Epidermal melanocyte (primary cell): ENCODE measurements around the gene COMMD7.
A peak's percentile ranks its signal among the peaks of the same experiment; 100 is the strongest.
"Not testable (repeated sequence)": the region's sequence is repeated elsewhere in the genome, so short reads cannot be mapped to it uniquely, and the experiment has no call there.

ENCODE experiments used
- DNase-seq: peaks from one replicate; pipeline ENCODE4 v3.0.0; 2011; ENCODE audit warnings: low spot score; ENCODE audit not compliant: insufficient read length

COMMD7 gene

DNA sequence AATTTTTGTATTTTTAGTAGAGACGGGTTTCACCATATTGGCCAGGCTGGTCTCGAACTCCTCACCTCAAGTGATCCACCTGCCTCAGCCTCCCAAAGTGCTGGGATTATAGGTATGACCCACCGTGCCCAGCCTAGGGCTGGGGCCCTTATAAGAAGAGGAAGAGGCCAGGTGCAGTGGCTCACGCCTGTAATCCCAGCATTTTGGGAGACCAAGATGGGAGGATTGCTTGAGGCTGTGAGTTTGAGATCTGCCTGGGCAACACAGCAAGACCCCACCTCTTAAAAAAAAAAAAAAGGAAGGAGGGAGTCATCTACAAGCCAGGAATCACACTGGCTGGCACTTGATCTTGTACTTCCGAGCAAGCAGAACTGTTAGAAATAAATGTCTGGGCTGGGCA is 13.9 kb downstream of the COMMD7 start:
- not testable (repeated sequence) for DNase-seq

DNA sequence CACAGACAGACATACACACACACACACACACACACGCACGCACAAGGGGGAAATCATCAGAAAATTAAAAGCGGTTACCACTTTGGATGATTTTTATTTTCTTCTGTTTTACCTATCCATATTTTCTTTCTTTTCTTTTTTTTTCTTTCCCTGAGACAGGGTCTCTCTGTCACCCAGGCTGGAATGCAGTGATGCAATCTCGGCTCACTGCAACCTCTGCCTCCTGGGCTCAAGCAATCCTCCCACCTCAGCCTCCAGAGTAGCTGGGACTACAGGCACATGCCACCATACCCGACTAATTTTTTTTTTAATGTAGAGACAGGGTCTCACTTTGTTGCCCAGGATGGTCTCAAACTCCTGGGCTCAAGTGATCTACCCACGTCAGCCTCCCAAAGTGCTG is 14.8 kb downstream of the COMMD7 start:
- not testable (repeated sequence) for DNase-seq

DNA sequence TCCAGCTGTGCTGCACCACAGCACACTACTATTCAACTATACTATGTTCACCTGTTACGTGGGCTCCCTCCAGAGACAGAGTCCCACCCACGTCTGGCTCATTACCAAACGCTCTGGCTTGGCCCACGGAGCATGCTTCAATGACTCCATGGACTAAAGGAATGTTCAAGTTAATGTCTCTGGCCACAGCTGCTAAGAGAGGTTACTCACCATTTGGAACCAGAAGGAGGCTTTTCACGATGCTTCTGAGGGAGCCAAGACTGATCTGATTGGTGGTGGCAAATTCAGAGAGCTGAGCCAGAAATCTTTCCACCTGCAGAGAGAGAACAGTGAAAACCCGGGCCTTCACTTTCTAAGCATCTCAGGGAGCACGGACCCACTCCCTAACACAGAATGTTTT is 15.6 kb downstream of the COMMD7 start:
- peak; percentile 44 for DNase-seq

DNA sequence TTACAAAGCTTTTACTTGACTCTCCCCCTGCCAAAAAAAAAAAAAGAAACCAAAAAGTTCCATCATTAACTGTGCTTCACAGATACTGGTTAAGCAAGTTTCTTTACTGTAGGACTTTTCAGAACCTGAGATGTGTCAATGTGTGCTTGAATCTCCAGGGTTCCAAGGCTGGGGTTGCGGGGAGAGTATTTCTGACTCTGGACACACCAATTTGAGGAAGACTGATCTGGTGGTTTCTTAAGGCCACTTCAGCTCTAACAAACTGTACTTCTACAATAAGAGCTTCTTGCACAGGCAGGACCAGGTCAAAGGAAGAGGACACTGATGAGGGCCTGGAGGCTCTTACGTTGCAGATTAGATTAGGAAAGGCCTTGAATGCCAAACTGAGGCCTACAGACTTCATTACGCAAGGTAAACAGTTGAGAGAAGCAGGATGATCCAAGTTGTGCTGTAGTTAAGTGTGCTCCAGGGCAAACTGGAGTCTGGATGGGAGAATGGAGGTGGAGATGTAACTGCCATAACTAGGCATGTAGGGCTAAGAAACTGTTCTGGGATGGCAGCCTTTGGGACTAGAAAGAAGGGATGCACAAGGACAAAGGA is 24.4 kb downstream of the COMMD7 start:
- DNase-seq, result no peak

DNA sequence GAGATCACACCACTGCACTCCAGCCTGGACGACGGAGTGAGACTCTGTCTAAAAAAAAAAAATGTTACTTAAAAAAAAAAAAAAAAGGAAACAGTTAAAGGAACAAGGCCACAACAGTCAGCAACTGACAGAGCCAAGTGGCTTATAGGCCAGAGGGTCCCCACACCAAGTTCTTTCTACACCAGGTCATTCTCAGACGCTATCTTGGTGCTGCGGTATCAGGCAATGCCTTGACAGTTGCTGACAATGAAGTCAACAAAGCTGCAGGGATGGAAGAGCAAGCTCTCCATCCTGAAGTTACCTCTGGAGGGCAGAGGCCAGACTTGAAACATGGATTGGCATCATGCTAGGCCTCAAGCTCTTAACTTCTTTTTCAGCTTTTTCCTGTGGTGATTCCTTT is 31.9 kb downstream of the COMMD7 start:
- no peak for DNase-seq

DNA sequence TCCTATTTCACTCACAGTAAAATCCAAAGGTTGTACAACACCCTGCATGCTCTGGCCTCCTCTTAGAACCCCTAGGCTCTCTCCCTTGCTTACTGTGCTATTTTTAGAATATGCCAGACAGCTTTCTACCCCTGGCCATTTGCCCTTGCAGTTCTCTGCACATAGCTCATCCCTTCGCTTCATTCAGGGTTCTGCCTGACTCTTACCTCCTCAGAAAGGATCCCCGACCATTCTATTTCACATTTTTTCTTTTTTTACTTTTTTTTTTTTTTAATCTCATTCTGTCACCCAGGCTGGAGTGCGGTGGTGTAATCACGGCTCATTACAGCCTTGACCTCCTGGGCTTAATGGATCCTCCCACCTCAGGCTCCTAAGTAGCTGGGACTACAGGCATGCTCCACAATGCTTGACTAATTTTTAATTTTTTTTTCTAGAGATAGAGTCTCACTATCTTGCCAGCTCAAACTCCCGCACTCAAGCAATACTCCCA is 33.6 kb downstream of the COMMD7 start:
- DNase-seq, result no peak

DNA sequence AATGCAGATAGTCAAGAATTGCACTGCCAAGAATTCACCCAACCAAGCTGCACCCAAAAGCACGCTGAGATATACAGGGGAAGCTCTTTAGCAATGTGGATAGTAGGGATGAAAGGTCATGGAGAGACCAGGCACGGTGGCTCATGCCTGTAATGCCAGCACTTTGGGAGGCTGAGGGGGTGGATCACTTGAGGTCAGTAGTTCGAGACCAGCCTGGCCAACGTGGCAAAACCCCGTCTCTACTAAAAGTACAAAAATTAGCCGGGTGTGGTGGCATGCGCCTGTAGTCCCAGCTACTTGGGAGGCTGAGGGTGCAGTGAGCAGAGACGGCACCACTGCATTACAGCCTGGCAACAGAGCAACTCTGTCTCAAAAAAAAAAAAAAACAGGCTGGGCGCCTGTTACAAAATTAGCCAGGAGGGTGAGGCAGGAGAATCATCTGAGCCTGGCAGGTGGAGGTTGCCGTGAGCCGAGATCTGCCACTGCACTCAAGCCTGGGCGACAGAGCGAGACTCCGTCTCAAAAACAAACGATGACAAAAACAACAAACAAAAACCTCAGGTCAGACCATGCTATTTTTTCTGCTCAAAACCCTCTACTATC is 34.1 kb downstream of the COMMD7 start:
- not testable (repeated sequence) for DNase-seq

DNA sequence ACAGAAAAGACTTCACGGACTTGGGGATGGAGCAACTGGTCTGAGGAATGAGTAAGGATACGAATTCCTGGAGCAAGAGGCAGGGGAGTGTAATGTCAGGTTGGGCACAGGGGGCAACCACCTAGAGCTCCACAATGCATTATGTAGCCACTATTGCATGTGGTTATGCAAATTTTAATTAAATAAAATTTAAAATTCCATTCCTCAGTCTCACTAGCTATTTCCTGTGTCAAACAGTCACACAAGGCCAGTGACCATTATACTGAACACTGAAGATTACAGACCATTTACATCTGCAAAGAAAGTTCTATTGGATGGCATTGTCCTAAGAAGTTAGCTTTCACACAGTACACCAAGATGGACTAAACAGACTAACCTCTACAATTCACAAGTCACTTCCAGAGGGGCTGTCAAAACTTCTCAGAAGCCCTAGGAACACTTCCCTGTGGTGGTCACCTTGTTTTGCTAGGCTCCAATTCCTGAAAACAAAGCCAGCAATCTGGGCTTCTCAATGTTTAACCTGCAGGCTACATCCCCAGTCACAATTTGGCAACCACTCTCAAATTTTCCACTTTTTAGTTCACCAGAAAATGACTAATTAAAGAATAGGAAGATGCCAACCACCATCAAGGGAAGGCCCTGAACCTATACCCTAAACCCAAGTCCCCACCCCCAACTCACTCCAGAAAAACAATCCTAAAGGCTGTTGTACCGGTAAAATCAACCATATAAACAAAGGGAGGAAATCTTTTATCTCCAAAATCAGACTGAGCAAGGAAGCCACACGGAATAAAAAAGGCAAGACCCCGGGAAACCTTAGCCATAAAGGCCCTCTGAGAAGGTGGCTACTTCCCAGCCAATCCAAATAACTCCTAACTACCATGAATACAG is 35.3 kb downstream of the COMMD7 start:
- DNase-seq, result no peak

DNA sequence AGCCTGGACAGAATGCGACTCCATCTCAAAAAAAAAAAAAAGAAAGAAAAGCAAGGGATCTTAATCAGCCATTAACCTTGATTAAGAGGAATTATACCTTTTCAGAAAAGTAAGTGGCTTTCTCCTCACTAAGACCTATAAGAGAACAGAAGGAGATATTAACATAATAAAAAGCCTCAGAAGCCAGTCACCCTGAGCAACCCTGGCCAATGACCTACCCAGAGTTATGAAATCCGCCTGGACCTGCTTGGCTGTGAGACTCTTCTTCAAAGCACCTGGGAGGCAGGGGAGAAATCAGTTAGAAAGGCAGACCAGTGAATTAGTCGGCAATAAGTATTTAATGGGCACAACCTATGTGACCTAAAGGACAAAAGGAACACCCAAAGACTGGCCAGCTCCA is 36.8 kb downstream of the COMMD7 start:
- DNase-seq, result no peak

DNA sequence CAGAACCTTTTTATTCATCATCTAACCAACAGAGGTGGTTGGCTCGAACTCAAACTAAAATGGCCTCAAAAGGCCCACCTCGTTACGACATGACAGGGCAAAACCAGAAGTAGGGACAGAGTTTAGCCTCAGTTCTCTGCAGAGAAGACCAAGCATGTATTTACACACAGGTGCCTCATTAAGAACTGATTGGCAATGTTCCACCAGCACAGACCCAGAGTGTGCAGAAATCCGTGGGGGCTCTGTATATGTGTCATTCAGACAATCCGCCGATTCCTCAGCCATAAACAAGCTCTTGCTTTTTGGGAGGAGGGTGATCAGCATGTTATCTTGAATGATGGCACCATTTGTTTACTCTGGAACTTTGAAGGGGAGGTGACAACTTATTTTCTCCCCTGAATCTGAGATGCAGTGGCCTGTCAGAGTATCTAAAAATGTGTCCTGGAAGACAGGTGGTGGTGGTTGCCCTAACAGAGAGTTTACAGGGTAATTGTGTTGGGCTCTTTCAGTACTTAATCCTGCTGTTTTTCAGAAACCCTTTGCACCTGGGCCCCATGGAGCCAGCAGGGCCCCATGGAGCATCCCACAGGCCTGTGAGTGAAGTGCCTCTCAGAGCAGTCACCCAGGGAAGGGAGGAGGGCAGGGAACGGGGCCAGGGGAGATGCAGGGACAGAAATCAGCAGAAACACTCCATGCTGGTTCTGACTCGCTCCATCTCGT is 40.4 kb downstream of the COMMD7 start:
- DNase-seq, result no peak

DNA sequence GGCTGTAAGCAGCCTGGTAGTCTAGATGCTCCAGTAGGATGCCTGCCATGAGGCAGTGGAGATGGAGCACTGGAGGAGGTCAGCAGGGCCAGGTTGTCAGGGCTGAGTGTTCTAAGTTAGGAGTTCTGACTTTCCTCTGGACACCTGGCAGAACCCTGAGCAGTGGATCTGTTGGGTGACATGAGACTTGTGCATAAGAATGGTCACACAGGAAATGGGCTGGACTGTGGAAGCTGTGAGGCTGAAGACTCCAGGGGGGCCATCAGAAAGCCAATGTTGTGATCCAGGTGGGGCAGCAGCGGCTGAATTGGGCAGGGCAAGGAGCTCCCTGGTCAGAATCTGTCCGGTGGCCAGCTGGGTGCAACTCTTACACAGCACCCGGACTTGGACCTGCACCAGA is 45.7 kb downstream of the COMMD7 start:
- DNase-seq, result no peak

DNA sequence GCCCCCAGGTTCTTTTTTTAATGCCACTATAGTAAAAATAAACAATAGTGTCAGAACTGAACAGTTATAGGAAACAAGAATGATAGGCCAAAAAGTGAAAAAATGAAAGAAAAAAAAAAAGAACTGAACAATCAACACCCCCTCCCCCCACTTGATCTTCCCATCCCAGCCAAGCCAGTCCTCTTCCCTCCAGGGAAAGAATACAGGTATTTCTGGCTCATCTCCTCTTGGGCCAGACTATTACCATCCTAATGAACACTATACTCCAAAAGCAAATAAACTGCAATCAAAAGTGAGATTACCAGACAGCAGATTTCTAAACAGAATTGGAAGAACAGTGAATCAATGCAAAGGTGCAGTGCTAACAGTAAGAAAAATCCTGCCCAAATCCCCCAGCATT is 48.2 kb downstream of the COMMD7 start:
- DNase-seq, result no peak

DNA sequence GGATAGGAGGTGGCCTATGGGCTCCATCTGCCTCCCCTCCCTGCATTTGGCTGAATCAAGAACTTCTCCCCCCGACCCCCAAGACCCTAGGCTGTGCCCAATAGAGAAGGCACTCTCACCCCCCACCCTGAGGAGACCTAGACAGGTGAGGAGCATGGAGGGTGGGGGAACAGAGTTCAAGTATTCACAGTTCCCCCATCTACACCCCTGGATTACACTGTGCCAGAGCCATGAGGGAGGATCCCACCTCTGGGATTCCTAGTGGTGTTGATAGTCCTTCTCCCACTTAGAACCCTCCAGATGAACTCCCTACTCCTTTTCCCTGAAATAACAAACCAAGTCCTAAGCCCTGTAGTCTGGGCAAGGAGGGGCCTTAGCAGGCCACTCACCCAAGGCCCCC is 54.3 kb downstream of the COMMD7 start:
- not testable (repeated sequence) for DNase-seq

DNA sequence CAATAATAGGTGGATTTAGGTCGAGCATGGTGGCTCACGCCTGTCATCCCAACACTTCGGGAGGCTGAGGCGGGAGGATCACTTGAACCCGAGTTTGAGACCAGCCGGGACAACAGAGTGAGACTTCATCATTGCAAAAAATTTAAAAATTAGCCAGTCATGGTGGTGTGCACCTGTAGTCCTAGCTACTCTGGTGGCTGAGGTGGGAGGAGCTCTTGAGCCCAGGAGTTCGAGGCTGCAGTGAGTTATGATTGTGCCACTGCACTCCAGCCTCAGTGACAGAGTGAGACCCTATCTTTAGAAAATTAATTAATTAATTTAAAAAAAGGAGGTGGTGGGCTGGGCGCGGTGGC is 56.1 kb downstream of the COMMD7 start:
- DNase-seq, result no peak

DNA sequence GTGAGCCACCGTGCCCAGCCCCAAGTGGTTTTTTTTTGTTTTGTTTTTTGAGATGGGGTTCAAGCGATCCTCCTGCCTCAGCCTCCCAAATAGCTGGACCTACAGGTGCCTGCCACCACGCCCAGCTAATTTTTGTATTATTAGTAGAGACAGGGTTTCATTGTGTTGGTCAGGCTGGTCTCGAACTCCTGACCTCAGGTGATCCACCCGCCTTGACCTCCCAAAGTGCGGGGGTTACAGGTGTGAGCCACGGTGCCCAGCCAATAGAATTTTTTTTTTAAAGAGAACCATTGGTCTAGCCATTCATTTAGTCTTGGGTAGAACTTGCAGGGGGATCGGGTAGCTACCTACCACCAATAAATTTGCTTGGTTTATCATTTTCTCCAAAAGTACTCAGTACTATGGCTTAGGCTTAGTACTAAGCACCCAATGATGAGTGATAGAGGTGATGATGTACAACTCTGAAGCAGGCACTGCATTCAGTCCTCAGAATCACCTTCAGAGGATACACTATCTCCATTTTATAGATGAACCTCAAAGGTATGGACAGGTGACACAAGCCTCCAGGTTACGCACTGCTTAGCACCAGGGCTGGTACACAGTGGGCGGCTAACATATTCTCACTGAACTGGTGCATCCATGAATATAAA is 56.6 kb downstream of the COMMD7 start:
- DNase-seq, result no peak

DNA sequence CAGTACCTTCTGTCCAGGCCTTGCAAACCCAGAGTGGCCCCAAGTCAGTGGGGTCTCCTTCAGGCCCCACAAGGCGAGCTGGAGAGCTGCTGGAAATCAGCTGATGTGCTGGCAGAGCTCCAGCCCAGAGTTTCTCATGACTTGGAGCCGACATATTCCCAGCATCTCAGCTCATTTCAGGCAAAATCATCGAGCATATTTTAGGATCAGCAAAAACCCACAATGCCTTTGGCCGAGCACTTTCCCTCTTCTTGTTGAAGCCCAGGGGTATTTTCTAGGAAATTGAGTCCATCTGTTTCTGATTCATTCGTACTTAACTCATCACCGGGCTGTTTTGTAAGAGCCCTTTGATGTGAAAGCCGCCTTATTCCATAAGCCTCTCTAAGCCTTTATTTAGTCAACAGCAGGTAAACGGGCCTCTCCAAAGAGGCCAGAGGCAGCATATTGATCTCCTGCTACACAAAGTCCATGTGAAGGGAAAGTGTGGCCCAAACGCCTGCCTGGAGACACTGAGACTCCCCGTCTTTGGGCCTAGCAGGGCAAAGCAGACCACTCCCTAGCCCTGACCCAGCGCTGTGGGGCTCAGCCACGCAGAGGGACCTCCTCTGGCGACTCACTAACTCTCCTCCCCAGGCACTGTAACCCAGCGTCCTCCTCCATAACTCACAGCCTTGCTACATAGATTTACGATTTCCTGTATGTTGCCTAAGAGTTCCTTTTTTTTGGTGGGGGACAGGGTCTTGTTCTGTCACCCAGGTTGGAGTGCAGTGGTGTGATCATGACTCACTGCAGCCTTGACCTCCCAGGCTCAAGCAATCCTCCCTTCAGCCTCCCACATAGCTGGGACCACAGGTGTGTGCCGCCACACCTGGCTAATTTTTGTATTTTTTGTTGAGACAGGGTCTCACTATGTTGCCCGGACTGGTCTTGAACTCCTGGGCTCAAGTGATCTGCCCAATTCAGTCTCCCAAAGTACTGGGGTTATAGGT is 57.4 kb downstream of the COMMD7 start:
- peak; percentile 21 for DNase-seq

DNA sequence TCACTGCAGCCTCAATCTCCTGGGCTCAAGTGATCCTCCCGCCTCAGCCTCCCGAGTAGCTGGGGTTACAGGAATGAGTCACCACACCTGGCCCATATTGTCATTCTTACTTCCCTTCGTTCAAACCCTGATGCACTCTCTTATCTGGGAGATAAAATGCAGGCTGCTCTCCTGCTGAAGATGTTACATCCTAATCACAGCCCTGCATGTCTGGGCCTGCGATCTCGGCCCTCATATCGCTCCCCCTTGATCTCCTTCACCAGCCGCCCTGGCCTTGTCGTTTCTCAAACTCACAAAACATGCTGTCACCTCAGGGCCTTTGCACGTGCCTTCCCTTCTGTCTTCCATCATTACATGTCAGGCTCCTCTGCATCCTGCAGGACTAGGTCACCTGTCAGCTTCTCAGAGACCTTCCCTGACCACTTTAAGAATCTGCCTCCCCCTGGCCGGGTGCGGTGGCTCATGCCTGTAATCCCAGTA is 60.7 kb downstream of the COMMD7 start:
- no peak for DNase-seq

DNA sequence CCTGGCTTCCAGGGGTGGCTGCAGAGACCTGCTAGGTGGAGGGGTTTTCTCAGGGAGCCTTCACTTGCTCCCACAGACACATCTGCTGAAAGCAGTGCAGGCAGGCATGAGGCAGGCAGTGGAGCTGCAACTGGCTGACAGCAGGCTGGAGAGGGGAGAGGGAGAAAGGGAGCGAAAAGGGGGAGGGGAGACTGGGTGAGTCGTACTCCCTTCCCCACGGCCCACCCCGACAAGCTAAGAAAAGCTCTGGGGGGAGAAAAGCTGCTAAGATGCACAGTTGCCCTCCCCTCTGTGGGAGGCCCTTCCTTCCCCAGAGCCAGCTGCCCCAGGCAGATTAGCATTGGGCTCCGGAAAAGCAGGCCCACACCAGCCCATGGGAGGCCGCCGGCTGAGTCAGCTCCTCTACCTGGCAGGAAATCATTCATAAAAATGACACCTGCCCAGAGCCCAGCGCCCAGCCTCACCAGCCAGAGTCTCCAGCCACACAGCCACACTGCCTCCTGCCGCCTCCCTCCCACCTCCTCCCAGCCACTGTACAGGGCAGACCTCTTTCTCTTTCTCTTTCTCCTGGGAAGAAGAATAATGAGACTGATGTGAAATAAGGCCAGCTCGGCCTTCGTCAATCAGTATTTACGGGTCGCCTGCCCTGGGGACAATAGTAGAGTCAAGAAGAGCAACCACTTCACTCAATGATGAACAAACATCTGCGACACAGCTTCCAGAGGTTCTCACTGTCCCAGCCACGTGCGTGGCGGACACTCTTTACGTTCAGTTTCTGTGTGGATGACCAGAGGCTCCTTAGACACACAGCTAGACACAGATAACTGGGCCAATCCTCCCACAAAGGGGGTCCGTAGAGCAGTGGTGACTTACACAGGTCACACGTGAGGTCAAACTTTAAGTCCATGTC is 61.8 kb downstream of the COMMD7 start:
- DNase-seq, result no peak
